Esophagus squamous epithelium (tissue), 5 donors: ENCODE measurements around the gene TRAPPC10. TPM values are rescaled to one million over a fixed set of nuclear protein-coding genes. Genes with fewer than 3 reads are reported as not detected.

Experiments used
- DNase-seq: peaks from one replicate; lab custom pipeline; 2025; lab: John Stamatoyannopoulos, UW
- H3K27ac ChIP-seq, 4 donors: fragments of 200-600 bp; sonication (generic); one replicate each; pipeline ENCODE4 v1.5.1; 2016 to 2019; ENCODE audit warnings: mild to moderate bottlenecking in 1 of 4
- H3K27me3 ChIP-seq, 4 donors: fragments of 200-600 bp; sonication (generic); 1 replicate in 3 of 4; 2 replicates in 1 of 4; pipeline versions ENCODE4 v1.5.1 to v1.6.0; 2017 to 2021; ENCODE audit warnings: antibody characterized with exemption in 1 of 4
- H3K36me3 ChIP-seq, 3 donors: fragments of 200-600 bp; sonication (generic); one replicate each; pipeline ENCODE4 v1.5.1; 2016 to 2019
- H3K4me1 ChIP-seq, 3 donors: fragments of 200-600 bp; sonication (generic); one replicate each; pipeline ENCODE4 v1.5.1; 2017 to 2019
- H3K4me3 ChIP-seq, 4 donors: fragments of 200-600 bp; sonication (generic); 1 replicate in 3 of 4; 2 replicates in 1 of 4; pipeline ENCODE4 v1.5.1; 2016 to 2019; ENCODE audit warnings: mild to moderate bottlenecking in 2 of 4, moderate library complexity in 1 of 4
- H3K9me3 ChIP-seq, 3 donors: fragments of 200-600 bp; sonication (generic); one replicate each; pipeline ENCODE4 v1.5.1; 2016 to 2019
- CTCF ChIP-seq, 6 experiments: fragments of 450-650 bp in 4 of 6; fragments of 200-600 bp in 2 of 6; sonication (generic) in 2 of 6; IDR thresholded peaks; one replicate each; pipeline ENCODE4 v1.5.1; 2016 to 2019; ENCODE audit warnings: antibody characterized with exemption in 6 of 6, mild to moderate bottlenecking in 4 of 6, moderate library complexity in 4 of 6
- POLR2A ChIP-seq, 4 donors: fragments of 450-650 bp; IDR thresholded peaks; one replicate each; pipeline ENCODE4 v1.6.1; 2017; ENCODE audit warnings: antibody characterized with exemption in 4 of 4, mild to moderate bottlenecking in 4 of 4, moderate library complexity in 3 of 4
- WGBS, 2 donors: methylation state at CpG; one replicate each; pipeline ENCODE4 v1.1.5; 2018; 5-methylcytosine and 5-hydroxymethylcytosine counted together
- intact Hi-C: fragments of 100-400 bp; cut with DNase I; formaldehyde crosslinking; loops from one replicate; pipeline ENCODE4 v1.15.0; 2022
- total RNA-seq, 4 donors: library from RNA; depleted of rRNA; stranded (reverse); fragments of >200 nt; gene quantifications; one replicate each; pipeline ENCODE4 v1.1.0, GENCODE V29; 2016
- donor health status: DM: yes; HTN: yes; CAD: no.

TRAPPC10 gene
- total RNA-seq, 4 donors from 2014 or later: 16.8 to 26.6 (median 20.7) TPM

DNA sequence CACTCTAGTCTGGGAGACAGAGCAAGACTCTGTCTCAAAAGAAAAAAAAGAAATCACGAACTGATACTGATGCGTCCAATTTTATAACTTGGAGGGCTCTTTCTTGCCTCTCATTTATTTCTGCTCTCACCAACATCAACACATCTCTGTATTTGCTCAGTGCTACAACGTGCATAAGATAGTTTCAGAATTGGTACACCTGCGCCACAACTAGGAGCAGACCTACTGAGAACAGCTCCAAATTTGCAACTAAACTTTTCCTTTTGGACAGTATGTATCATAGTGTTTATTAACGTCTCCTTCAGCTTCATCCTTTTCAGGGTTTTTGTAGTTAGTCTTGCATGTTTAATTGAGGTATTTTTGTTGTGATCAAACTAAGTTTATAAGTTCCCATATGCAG, 27.7 kb downstream of the TRAPPC10 start:
- Histone ChIP-seq H3K27me3 (no peaks in the 10 kb centered on the region), H3K4me1 (no peaks in the 10 kb centered on the region), H3K27ac (no peak overlapping the region), H3K4me3 (no peak overlapping the region), H3K9me3 (no peaks in the 10 kb centered on the region), H3K36me3 (peaks cover 15 to 63% (median 17%) of the 10 kb centered on the region in 3 donors)
- no peak for DNase-seq
- TF ChIP-seq POLR2A (IDR thresholded peaks at IDR 0.05) (no peak), CTCF (IDR thresholded peaks at IDR 0.05) (no peak)
- intact Hi-C loops: no loop called here
- 68 to 83% methylated on average over 5 of the region's 5 CpGs for WGBS, 2 donors

DNA sequence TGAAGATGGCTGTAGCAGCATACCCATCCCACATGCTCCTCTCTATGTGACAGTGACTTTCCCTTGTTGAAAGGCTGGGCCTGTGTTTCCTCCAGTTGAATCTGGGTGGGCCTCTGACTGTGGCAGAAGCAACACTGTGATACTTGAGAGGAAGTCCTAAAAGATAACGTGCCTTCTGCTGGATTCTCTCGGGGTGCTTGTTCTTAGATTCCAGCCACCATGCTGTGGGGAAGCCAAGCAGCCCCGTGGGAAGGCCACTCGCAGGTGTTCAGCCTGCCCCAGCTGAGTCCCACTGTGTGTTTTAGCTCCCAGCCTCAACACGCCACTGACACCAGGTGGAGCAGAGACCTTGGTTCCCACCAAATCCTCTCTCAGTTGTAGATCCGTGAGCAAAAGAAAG, 31.5 kb downstream of the TRAPPC10 start:
- Histone ChIP-seq H3K36me3 (peaks cover 5 to 39% (median 9%) of the 10 kb centered on the region in 3 donors), H3K4me3 (no peak overlapping the region), H3K27ac (no peak overlapping the region), H3K4me1 (peaks cover 0 to 7% (median 0%) of the 10 kb centered on the region in 3 donors), H3K9me3 (no peaks in the 10 kb centered on the region), H3K27me3 (no peaks in the 10 kb centered on the region)
- DNase-seq: no peak
- TF ChIP-seq CTCF (IDR thresholded peaks at IDR 0.05) (no peak), POLR2A (IDR thresholded peaks at IDR 0.05) (no peak)
- intact Hi-C loops: no loop called here
- WGBS, 2 donors: 88% methylated on average over 1 to 5 of the region's 6 CpGs

- 96% methylated on average over 13 to 18 of the region's 18 CpGs for WGBS, 2 donors
Measured at GRCh38 chr21:44046734-44047133, 34.6 kb downstream of the TRAPPC10 start.

DNA sequence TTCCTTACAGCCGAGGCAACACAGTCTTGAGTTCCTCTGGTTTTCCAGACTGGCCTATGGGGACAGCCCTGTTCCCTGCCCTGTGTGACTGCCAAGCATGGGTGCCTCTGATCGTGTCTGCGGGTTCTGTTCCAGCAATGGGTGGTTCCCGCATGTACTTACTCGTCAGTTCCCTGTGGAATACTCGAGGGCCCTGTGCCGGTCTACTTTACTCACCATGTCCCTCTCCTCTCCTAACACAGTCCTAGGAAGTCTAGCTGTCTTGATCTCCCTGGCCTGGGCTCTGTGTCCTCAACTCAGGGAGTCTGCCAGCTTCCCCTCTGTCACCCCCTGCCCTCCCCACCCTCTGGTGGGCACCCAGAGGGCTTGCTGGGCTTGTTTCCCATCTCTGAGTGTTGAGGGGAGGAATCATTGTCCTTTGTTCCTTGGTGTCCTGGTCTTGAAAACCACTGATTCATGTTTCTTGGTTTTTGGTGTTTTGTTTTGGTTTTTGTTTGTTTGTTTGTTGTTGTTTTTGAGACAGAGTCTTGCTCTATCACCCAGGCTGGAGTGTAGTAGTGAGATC, 36.0 kb downstream of the TRAPPC10 start:
- no peak overlapping the region for H3K27ac ChIP-seq
- no peaks in the 10 kb centered on the region for H3K27me3 ChIP-seq
- intact Hi-C loops: no loop called here
- 32 to 68% methylated on average over 7 of the region's 7 CpGs for WGBS, 2 donors
- no peaks in the 10 kb centered on the region for H3K9me3 ChIP-seq
- peaks cover 0 to 23% (median 6%) of the 10 kb centered on the region in 3 donors for H3K4me1 ChIP-seq
- H3K36me3 ChIP-seq: peaks cover 0 to 58% (median 4%) of the 10 kb centered on the region in 3 donors
- H3K4me3 ChIP-seq: no peak overlapping the region
- TF ChIP-seq CTCF (IDR thresholded peaks at IDR 0.05) (no peak), POLR2A (IDR thresholded peaks at IDR 0.05) (no peak)
- DNase-seq: no peak

More at GRCh38 chr21:44046734-44047133, 34.6 kb downstream of the TRAPPC10 start:
- TF ChIP-seq CTCF (IDR thresholded peaks at IDR 0.05) (no peak), POLR2A (IDR thresholded peaks at IDR 0.05) (no peak)
- no peak overlapping the region for H3K4me3 ChIP-seq
- peaks cover 0 to 19% (median 6%) of the 10 kb centered on the region in 3 donors for H3K4me1 ChIP-seq
- intact Hi-C loops: no loop called here
- H3K27me3 ChIP-seq: no peaks in the 10 kb centered on the region
- H3K27ac ChIP-seq: no peak overlapping the region
- DNase-seq: no peak
- peaks cover 0 to 47% (median 4%) of the 10 kb centered on the region in 3 donors for H3K36me3 ChIP-seq
- no peaks in the 10 kb centered on the region for H3K9me3 ChIP-seq

DNA sequence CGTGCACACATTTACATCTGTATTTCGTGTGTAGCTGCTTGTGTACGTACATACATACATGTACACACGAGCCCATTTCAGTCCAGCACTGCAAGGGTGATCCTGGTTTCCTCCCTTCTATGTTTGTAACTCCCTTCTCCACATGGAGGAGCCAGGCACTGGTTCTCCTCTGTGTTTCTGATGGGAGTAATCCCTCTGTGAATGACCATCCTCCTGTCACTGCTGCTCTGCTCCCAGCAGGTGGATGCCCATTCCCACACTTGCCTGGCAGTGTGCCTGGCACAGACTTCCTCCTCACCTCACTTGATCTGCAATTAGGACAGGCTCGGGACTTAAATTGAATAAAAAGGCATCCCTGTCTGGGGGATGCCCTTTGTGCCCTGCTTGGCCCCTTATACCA, 37.1 kb downstream of the TRAPPC10 start:
- intact Hi-C loops: no loop called here
- Histone ChIP-seq H3K9me3 (no peaks in the 10 kb centered on the region), H3K4me3 (no peak overlapping the region), H3K27me3 (no peaks in the 10 kb centered on the region), H3K4me1 (peaks cover 0 to 23% (median 6%) of the 10 kb centered on the region in 3 donors), H3K27ac (no peak overlapping the region), H3K36me3 (peaks cover 0 to 69% (median 4%) of the 10 kb centered on the region in 3 donors)
- no peak for DNase-seq
- no peak for TF ChIP-seq CTCF (IDR thresholded peaks at IDR 0.05)
- no peak for TF ChIP-seq POLR2A (IDR thresholded peaks at IDR 0.05)
- 75 to 83% methylated on average over 2 to 5 of the region's 5 CpGs for WGBS, 2 donors
